HG03342 (cell line): ENCODE results near the gene LYRM4.

Source experiments
- ATAC-seq: cut with Tn5 transposase; IDR thresholded peaks from one replicate; pipeline ENCODE4 v1.9.1; 2021; ENCODE audit warnings: mild to moderate bottlenecking, moderate library complexity; ENCODE audit not compliant: unreplicated experiment

LYRM4 gene

GRCh38 chr6:5206920-5207561 is 53.7 kb downstream of the LYRM4 start:
- ATAC-seq: no peak

- ATAC-seq: no peak
Measured at GRCh38 chr6:5205877-5206850, 54.6 kb downstream of the LYRM4 start.

- no peak for ATAC-seq
Measured at GRCh38 chr6:5205035-5205507, 55.7 kb downstream of the LYRM4 start.

GRCh38 chr6:5204376-5204775 is 56.4 kb downstream of the LYRM4 start:
- ATAC-seq: no peak

- no peak for ATAC-seq
Measured at GRCh38 chr6:5203546-5203945, 57.2 kb downstream of the LYRM4 start.

GRCh38 chr6:5202941-5203340 is 57.8 kb downstream of the LYRM4 start:
- no peak for ATAC-seq

- ATAC-seq: no peak
Measured at GRCh38 chr6:5202206-5202605, 58.5 kb downstream of the LYRM4 start.

GRCh38 chr6:5201271-5201670 is 59.5 kb downstream of the LYRM4 start:
- no peak for ATAC-seq

- ATAC-seq: no peak
Measured at GRCh38 chr6:5199702-5200101, 61.0 kb downstream of the LYRM4 start.

GRCh38 chr6:5199283-5199682 is 61.5 kb downstream of the LYRM4 start:
- no peak for ATAC-seq

GRCh38 chr6:5197084-5197483 is 63.7 kb downstream of the LYRM4 start:
- ATAC-seq: no peak

GRCh38 chr6:5192135-5192794 is 68.5 kb downstream of the LYRM4 start:
- ATAC-seq: no peak

GRCh38 chr6:5191722-5192121 is 69.0 kb downstream of the LYRM4 start:
- ATAC-seq: no peak

GRCh38 chr6:5191222-5191621 is 69.5 kb downstream of the LYRM4 start:
- ATAC-seq: peak; percentile 79

- no peak for ATAC-seq
Measured at GRCh38 chr6:5190507-5190906, 70.2 kb downstream of the LYRM4 start.

- ATAC-seq: no peak
Measured at GRCh38 chr6:5188646-5189045, 72.1 kb downstream of the LYRM4 start.

- no peak for ATAC-seq
Measured at GRCh38 chr6:5184878-5185277, 75.9 kb downstream of the LYRM4 start.

GRCh38 chr6:5184218-5184617 is 76.5 kb downstream of the LYRM4 start:
- no peak for ATAC-seq

GRCh38 chr6:5181510-5182317 is 79.0 kb downstream of the LYRM4 start:
- no peak for ATAC-seq

GRCh38 chr6:5180636-5181035 is 80.1 kb downstream of the LYRM4 start:
- no peak for ATAC-seq

- no peak for ATAC-seq
Measured at GRCh38 chr6:5179917-5180316, 80.8 kb downstream of the LYRM4 start.
